Prostate gland (tissue), 2 donors: ENCODE measurements around the gene NOTUM.

Experiments
- POLR2A ChIP-seq: fragments of 450-650 bp; IDR thresholded peaks from one replicate; pipeline ENCODE4 v1.6.1; 2016; ENCODE audit warnings: antibody characterized with exemption, mild to moderate bottlenecking
- POLR2AphosphoS5 ChIP-seq: sonication (generic); formaldehyde crosslinking; IDR thresholded peaks from one replicate; pipeline ENCODE4 v1.6.1; 2017; ENCODE audit warnings: antibody characterized with exemption
- TF ChIP-seq, protein P1 (sequence below), 4 experiments: fragments of 200-600 bp in 2 of 4; fragments of 450-650 bp in 2 of 4; sonication (generic) in 2 of 4; IDR thresholded peaks; 1 replicate in 3 of 4; 2 replicates in 1 of 4; pipeline ENCODE4 v1.5.1; 2016 to 2019; ENCODE audit warnings: antibody characterized with exemption in 4 of 4, mild to moderate bottlenecking in 2 of 4, moderate library complexity in 2 of 4

DNA sequence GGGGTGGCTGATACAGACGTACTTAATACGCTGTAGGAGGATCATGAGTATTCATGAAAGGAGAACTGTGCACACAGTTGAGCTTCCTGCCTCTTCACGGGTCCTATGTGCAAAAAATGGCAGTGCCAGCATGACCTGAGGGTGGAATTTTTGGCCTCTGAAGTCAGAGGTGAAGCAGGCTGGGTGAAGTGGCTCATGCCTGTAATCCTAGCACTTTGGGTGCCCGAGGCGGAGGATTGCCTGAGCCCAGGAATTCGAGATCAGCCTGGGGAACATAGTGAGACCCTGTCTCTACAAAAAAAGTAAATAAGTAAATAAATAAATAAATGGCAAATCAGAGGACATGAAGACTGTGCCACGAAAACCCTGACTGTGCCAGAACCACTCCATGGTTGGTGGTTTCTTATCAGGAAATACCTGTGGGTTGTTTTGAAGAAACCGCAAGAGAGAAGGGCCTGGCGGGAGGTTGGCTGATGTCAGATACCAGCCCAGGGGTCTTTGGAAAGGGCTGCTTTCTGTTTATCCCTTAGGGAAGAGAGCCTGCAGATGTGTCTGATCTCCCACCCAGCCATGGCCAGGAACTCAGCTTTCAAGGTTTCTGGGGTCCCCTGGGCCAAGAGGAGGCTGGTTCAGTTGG is 19.8 kb upstream of the NOTUM start:
- TF ChIP-seq, protein P1, sequence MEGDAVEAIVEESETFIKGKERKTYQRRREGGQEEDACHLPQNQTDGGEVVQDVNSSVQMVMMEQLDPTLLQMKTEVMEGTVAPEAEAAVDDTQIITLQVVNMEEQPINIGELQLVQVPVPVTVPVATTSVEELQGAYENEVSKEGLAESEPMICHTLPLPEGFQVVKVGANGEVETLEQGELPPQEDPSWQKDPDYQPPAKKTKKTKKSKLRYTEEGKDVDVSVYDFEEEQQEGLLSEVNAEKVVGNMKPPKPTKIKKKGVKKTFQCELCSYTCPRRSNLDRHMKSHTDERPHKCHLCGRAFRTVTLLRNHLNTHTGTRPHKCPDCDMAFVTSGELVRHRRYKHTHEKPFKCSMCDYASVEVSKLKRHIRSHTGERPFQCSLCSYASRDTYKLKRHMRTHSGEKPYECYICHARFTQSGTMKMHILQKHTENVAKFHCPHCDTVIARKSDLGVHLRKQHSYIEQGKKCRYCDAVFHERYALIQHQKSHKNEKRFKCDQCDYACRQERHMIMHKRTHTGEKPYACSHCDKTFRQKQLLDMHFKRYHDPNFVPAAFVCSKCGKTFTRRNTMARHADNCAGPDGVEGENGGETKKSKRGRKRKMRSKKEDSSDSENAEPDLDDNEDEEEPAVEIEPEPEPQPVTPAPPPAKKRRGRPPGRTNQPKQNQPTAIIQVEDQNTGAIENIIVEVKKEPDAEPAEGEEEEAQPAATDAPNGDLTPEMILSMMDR (IDR thresholded peaks at IDR 0.05) = no peak
- TF ChIP-seq POLR2A (no peak), POLR2AphosphoS5 (no peak)
